Suprapubic skin (tissue), 4 donors: ENCODE data around the gene DDIT3. TPM values are rescaled to one million over a fixed set of nuclear protein-coding genes. Genes with fewer than 3 reads are reported as not detected.

Experiments used
- DNase-seq, 2 donors: peaks; one replicate each; pipeline ENCODE4 v3.0.0-alpha.2; 2019; ENCODE audit warnings: low spot score in 2 of 2
- H3K27ac ChIP-seq: fragments of 200-600 bp; sonication (generic); one replicate; pipeline ENCODE4 v1.5.1; 2019
- H3K27me3 ChIP-seq: fragments of 200-600 bp; sonication (generic); one replicate; pipeline ENCODE4 v1.5.1; 2019
- H3K36me3 ChIP-seq: fragments of 200-600 bp; sonication (generic); one replicate; pipeline ENCODE4 v1.5.1; 2019
- H3K4me1 ChIP-seq: fragments of 200-600 bp; sonication (generic); one replicate; pipeline ENCODE4 v1.5.1; 2019
- H3K4me3 ChIP-seq: fragments of 200-600 bp; sonication (generic); one replicate; pipeline ENCODE4 v1.5.1; 2019; ENCODE audit warnings: mild to moderate bottlenecking
- H3K9me3 ChIP-seq: fragments of 200-600 bp; sonication (generic); one replicate; pipeline ENCODE4 v1.5.1; 2019
- CTCF ChIP-seq, 2 donors: fragments of 200-600 bp in 1 of 2; fragments of 450-650 bp in 1 of 2; sonication (generic) in 1 of 2; IDR thresholded peaks; one replicate each; pipeline ENCODE4 v1.5.1; 2016 to 2019; ENCODE audit warnings: antibody characterized with exemption in 2 of 2, mild to moderate bottlenecking in 1 of 2, moderate library complexity in 1 of 2
- EP300 ChIP-seq: sonication (generic); formaldehyde crosslinking; IDR thresholded peaks from one replicate; pipeline ENCODE4 v1.6.1; 2017; ENCODE audit warnings: antibody characterized with exemption
- POLR2A ChIP-seq, 2 donors: fragments of 450-650 bp; IDR thresholded peaks; one replicate each; pipeline ENCODE4 v1.6.1; 2017; ENCODE audit warnings: antibody characterized with exemption in 2 of 2, mild to moderate bottlenecking in 2 of 2, moderate library complexity in 2 of 2
- POLR2AphosphoS5 ChIP-seq, 3 donors: sonication (generic); formaldehyde crosslinking; IDR thresholded peaks; one replicate each; pipeline ENCODE4 v1.6.1; 2017; ENCODE audit warnings: antibody characterized with exemption in 3 of 3
- WGBS: methylation state at CpG from one replicate; pipeline ENCODE4 v1.1.5; 2018; 5-methylcytosine and 5-hydroxymethylcytosine counted together
- total RNA-seq, 4 donors: library from RNA; depleted of rRNA; stranded (reverse); fragments of >200 nt; gene quantifications; one replicate each; pipeline ENCODE4 v1.1.0, GENCODE V29; 2016

The DDIT3 gene
- total RNA-seq, 4 donors from 2014 or later = 8.1 to 33.6 (median 14.4) TPM

GRCh38 chr12:57475271-57476161 is 44.8 kb downstream of the DDIT3 start:
- peaks cover 43% of the 10 kb centered on the region for H3K27me3 ChIP-seq
- WGBS = 17% methylated on average over 21 of the region's 84 CpGs
- no peak for DNase-seq
- no peaks in the 10 kb centered on the region for H3K9me3 ChIP-seq
- H3K36me3 ChIP-seq = peaks cover 5% of the 10 kb centered on the region
- TF ChIP-seq CTCF (IDR thresholded peaks at IDR 0.05) (no peak), POLR2AphosphoS5 (IDR thresholded peaks at IDR 0.05) (no peak), EP300 (no peak), POLR2A (IDR thresholded peaks at IDR 0.05) (no peak)
- peak overlapping the region; percentile 51 for H3K4me3 ChIP-seq
- H3K27ac ChIP-seq = no peak overlapping the region
- peaks cover 17% of the 10 kb centered on the region for H3K4me1 ChIP-seq

DNA sequence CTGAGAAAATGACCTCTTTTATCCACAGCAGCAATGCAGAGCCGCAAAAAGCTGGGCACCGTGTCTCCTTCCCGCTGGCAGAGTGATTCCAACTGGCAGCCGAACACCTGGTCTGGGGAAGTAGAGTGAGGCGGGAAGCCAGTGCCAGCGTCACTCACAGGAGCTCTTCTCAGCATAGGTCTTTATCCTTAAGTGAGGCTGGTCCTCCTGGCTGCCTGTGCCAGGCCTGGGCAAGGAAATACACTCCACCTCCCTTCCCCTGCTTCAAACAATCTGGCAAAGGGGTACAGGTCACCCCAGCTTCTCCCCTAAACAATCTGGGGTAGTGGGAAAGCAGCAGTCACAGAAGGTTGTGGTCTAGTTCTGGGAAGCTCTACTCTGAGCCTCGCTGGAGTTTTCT is 45.5 kb downstream of the DDIT3 start:
- H3K36me3 ChIP-seq = peaks cover 5% of the 10 kb centered on the region
- no peak overlapping the region for H3K27ac ChIP-seq
- no peaks in the 10 kb centered on the region for H3K9me3 ChIP-seq
- H3K27me3 ChIP-seq = peaks cover 43% of the 10 kb centered on the region
- no peak for DNase-seq
- peak overlapping the region; percentile 51 for H3K4me3 ChIP-seq
- H3K4me1 ChIP-seq = peaks cover 17% of the 10 kb centered on the region
- no peak for TF ChIP-seq POLR2A (IDR thresholded peaks at IDR 0.05)
- no peak for TF ChIP-seq EP300
- WGBS = 43% methylated on average over 7 of the region's 7 CpGs

DNA sequence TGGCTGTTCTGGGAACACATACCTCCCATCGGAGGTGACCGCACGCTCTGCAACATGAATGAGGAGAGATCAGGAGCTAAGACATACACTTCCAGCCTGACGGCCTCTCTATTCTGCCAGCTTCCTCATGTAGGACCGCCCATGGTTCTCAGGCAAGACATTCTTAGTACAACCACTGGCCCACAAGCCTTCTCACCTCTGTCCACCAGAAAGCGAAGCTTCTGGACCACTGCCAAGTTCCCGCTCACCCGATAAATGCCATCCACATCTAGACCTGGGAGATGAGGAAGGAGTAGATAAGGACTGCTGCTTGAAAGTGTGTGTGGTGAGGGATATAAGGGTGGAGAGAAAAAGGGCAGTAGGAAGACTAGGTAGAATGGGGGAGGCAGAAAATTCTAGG is 45.9 kb downstream of the DDIT3 start:
- Histone ChIP-seq H3K4me1 (peaks cover 17% of the 10 kb centered on the region), H3K4me3 (no peak overlapping the region), H3K36me3 (peaks cover 5% of the 10 kb centered on the region), H3K9me3 (no peaks in the 10 kb centered on the region), H3K27me3 (peaks cover 43% of the 10 kb centered on the region), H3K27ac (no peak overlapping the region)
- no peak for TF ChIP-seq POLR2AphosphoS5 (IDR thresholded peaks at IDR 0.05)
- TF ChIP-seq POLR2A (IDR thresholded peaks at IDR 0.05) = no peak
- no peak for TF ChIP-seq EP300
- no peak for TF ChIP-seq CTCF (IDR thresholded peaks at IDR 0.05)
- 83% methylated on average over 8 of the region's 8 CpGs for WGBS
- no peak for DNase-seq

DNA sequence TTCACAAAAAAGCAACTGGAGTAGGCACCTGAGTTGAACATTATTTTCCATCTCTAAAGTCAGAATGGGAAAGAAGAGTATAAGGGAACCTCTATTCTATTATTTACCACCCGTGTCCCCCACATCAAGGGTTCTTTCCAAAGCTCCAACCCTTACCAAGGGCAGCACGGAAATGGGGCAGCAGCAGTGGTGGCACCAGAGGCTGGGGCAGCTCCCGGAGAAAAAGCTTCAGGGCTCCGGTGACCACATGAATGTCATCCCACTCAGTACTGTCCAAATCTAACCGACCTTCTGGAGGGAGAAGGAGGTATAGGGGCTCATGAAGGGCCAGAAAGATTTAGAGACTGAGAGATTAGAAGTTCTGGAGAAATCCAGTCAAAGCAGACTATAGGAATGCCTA is 46.4 kb downstream of the DDIT3 start:
- H3K9me3 ChIP-seq = no peaks in the 10 kb centered on the region
- 81% methylated on average over 5 of the region's 5 CpGs for WGBS
- no peak overlapping the region for H3K27ac ChIP-seq
- peaks cover 43% of the 10 kb centered on the region for H3K27me3 ChIP-seq
- DNase-seq = no peak
- no peak overlapping the region for H3K4me3 ChIP-seq
- TF ChIP-seq EP300 = no peak
- TF ChIP-seq POLR2A (IDR thresholded peaks at IDR 0.05) = no peak
- no peak for TF ChIP-seq POLR2AphosphoS5 (IDR thresholded peaks at IDR 0.05)
- TF ChIP-seq CTCF (IDR thresholded peaks at IDR 0.05) = no peak
- peaks cover 17% of the 10 kb centered on the region for H3K4me1 ChIP-seq
- peaks cover 5% of the 10 kb centered on the region for H3K36me3 ChIP-seq

GRCh38 chr12:57473392-57473791 is 46.9 kb downstream of the DDIT3 start:
- H3K27me3 ChIP-seq = peaks cover 43% of the 10 kb centered on the region
- H3K9me3 ChIP-seq = no peaks in the 10 kb centered on the region
- WGBS = 51% methylated on average over 3 of the region's 3 CpGs
- no peak overlapping the region for H3K4me3 ChIP-seq
- peaks cover 5% of the 10 kb centered on the region for H3K36me3 ChIP-seq
- TF ChIP-seq CTCF (IDR thresholded peaks at IDR 0.05) = no peak
- no peak for TF ChIP-seq EP300
- no peak for TF ChIP-seq POLR2A (IDR thresholded peaks at IDR 0.05)
- TF ChIP-seq POLR2AphosphoS5 (IDR thresholded peaks at IDR 0.05) = no peak
- H3K27ac ChIP-seq = no peak overlapping the region
- peaks cover 17% of the 10 kb centered on the region for H3K4me1 ChIP-seq
- no peak for DNase-seq
